NCI-H2196 treated with DMSO at 0.1 percent for 48 hours (cell line): ENCODE measurements around the gene POMZP3.
"Not testable (repeated sequence)": the region's sequence is repeated elsewhere in the genome, so short reads cannot be mapped to it uniquely, and the experiment has no call there.

Experiments used
- DNase-seq: peaks from one replicate; lab custom pipeline; 2025; ENCODE audit not compliant: unreplicated experiment; lab: John Stamatoyannopoulos, UW

Gene POMZP3

DNA sequence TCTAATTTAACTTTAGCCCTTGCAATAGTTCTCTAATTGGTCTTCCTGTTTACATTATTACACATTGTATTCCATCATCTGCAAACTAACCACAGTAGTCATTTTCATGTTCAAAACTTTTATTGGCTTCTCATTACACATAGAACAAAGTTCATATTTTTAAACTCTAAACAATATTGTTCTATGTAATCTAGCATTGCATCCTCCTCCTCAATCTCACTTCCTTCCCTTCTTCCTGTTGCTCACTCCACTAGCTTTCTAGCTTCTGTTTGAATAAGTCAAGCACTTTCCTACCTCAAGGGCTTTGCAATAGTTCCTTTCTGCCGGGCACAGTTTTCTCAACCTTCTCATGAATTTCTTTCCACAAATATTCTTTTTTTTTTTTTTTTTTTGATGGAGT lies 38.5 kb downstream of the POMZP3 start:
- DNase-seq = not testable (repeated sequence)

DNA sequence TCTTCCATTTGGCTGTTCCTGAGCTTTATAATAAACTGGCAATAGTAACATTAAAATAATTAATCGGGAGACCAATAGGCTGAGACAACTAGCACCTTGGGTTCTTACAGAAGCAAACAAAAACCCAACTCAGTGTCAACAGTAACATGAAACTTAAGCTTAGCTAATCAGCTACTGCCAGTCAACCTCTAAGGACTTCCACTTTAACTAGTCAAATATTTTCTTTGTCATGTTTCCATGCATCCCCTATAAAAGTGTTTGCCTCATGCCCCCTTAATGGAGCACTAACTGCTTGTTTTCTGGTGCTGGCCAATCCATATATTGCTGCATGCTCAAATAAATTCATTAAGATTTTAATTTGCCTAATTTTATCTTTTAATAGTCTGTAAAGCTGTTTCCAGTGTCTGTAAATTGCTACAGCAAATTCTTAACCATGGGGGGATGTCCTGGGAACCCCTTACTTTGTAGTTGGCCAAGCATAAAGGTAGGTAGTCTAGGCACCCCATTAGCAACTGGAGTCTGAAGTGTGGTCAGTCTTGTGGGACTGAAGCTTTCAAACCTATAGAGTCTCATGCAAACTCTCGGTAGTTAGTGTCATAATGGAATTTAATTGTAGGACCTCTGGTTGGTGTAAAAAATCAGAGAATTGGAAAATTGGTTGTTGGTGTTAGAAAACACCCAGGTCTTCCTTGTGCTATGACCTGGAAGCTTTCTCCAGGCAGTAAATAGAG lies 40.3 kb downstream of the POMZP3 start:
- not testable (repeated sequence) for DNase-seq

DNA sequence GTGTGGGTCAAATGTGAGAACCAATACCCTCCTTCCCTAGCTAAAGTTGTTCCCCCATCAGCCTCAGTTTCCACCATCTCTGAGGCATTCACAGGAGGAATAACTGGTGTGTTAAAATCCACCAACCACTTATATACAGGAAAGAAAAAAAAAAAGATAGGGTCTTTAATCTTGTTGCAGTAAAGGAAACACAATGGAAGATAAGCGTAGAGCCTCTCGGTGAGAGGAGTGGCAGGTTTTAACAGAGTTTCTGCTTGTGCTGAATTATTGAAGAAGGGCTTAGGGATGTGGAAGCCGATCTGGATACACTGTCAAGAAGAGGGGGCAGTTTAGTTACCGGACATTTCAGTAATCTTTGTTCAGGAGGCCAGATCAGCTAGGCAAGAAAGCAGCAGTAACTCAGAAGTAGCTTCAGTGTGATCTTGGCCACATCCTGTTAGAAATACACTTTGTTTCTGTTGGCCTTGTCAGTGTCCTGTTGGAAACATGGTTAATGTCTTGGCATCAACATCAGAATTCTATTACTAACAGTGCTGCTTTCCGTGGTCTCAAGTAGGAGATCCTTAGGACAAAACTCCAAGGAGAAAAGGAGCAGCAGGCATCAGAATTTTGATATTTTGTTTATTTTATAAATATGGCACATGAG lies 43.3 kb downstream of the POMZP3 start:
- DNase-seq = not testable (repeated sequence)

DNA sequence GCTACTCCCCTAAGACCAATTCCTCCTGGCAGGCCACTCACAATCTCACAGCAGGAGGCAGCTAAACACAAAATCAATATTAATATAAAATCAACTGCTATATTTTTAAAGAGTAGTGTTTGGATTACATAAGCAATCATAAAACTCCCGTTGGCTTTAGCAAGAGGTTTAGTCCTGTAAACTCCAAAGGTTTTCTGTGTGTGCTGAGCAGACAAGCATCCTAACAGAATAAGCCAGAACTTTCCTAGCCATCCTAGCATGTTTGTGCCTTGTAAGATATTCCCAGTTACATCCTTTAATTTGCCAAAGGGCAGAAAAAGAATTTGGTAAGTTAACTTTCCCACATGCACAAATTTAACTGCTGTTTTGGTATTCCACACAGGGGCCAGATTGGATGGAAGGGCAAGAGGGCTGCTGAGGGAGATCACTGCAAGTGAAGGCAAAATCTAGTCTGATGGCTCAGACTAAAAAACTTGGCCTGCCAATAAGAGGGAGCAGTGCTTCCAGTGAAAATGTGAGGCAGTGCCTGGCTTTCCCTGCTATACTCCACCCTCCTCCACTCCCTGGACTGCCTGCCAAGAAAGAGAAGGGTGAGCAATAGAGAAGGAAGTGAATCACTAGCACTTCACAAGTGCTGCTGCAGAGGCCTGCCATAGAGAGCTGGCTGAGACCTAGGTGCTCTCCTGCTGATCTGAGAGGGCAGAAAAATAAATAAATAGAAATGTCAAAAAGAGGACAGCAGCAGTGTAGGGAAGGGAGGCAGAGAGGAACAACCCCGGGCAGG lies 44.0 kb downstream of the POMZP3 start:
- peak; percentile 39 for DNase-seq

DNA sequence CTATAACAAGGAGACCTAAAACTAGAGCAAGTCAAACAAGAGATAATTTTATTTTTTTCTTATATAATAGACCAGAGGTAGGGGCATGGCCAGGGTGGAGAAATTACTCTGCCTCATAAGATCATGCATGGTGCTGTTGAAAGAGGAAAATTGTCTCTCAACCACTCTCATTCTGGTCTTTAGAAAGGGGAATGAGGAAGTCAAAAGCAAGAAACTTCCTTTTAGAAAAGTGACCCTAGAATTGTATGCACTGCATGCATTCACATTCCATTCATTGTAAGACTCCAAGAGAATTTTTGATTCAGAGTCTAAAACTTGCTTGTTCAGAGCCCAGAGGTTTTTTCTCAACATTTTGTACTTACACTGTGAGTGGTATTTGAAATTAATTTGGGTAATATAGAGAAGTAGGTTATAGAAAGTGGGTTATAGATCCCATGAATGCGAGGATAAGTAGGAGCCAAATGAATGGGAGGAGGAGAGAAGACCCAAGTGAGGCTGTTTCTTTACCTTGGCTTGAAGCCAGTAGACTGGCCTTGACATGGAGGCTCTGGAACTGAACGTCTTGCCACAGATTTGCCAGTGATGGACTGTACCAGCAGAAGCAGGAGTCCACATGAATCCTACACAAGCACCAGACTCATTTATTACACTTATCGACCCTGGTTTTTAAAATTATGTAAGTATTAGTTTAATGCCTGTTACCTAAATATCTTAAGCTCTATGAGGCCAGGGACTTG lies 51.0 kb downstream of the POMZP3 start:
- DNase-seq = not testable (repeated sequence)

DNA sequence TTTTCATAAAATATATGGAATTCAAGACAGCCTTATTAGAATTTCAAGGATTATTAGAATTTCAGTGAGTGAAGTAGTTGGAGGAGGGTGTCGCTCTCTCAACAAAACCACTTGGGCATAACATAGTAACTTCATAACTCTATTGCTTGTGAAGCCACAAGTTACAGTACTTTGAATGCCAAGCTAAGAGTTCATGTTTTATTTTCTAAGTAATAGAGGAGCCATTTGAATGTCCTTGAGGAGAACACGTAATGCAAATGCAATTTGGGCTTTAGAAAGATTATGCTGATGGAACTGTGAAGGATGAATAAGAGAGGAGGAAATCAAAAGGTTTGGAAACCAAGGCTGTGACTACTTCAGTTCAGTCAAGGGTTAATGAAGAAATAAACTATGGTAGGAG lies 51.6 kb downstream of the POMZP3 start:
- DNase-seq = not testable (repeated sequence)

DNA sequence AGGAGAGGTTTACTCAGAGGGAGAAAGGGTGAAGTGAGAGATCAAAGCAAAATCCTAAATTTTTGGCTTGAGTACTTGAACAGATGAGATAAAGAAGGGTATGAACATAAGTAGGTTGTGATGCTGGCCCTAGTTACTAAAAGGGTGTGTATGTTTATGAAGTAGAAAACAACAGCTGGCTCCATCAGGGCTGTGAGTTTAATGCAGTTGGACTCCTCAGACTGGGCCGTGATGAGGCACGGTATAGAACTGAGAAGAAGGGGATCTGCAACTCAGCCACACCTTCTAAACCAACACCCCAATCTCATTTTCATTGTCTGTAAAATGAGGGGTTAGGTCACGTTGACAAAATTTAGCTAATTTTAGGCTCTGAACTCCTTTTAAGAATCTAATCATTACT lies 54.8 kb downstream of the POMZP3 start:
- not testable (repeated sequence) for DNase-seq

DNA sequence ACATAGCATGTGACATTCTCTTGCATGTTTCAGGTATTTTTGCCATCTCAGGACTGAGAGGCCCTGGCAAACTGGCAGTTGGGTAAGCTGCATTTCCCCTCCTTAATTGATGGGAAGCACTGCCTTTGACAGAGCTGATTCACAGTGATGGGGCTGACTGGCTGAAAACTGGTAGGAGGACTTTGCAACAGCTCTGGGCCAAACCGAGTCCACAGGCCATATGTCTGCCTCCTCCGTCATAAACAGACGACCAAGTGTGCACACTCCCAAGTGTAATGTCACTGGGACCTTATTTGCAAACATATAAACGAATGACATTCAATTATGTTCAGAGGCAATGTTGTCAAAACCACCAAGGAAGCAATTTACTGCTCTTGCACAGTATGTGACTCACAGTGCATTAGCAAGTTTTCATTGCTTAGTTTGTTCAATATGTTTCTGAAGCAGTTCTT lies 56.7 kb downstream of the POMZP3 start:
- DNase-seq = not testable (repeated sequence)

DNA sequence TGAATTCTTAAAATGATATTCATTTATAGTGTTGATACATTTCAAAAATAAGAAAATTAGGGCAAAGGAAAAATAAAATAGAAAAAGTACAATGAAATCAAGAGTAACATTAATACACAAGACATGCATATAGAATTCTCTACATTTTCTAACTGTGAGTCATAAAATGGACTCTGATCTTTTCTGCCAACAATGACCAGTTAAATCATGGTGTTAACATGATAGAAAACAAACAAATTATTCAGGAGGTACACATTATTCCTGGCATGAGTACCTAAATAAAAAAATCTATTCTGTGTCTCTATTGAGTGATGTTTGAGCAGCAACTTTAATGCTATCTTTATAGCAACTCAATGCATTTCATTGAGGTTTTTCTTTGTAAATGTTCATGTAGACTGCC lies 58.3 kb downstream of the POMZP3 start:
- not testable (repeated sequence) for DNase-seq

DNA sequence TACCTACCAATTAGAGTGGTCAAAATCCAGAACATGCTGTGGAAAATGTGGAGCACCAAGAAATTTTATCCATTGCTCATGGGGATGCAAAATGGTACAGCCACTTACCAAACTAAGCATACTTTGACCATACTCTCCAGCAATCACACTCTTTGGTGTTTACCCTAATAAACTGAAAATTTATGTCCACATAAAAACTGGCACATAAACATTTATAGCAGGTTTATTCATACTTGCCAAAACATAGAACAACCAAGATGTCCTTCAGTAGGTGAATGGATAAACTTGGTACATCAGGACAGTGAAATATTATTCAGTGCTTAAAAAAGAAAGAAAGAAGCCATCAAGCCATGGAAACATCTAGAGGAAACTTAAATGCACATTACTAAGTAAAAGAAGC lies 59.3 kb downstream of the POMZP3 start:
- not testable (repeated sequence) for DNase-seq

DNA sequence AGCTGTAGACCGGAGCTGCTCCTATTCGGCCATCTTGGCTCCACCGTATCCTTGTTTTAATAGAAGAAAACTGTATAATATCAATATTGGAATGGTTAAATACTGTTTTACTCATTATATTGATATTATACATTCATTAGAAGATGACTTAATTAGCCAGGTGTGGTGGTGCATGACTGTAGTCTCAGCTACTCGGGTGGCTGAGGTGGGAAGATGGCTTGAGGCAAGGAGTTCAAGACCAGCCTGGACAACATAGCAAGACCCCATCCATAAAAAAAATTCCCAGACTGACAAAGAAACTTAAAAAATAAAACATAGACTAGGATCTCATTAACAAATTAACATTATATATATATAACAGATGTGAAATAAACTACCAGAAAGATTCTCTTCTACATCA lies 59.8 kb downstream of the POMZP3 start:
- DNase-seq = not testable (repeated sequence)

DNA sequence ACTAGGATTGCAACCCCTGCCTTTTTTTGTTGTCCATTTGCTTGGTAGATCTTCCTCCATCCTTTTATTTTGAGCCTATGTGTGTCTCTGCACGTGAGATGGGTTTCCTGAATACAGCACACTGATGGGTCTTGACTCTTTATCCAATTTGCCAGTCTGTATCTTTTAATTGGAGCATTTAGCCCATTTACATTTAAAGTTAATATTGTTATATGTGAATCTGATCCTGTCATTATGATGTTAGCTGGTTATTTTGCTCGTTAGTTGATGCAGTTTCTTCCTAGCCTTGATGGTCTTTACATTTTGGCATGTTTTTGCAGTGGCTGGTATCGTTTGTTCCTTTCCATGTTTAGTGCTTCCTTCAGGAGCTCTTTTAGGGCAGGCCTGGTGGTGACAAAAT lies 62.1 kb downstream of the POMZP3 start:
- DNase-seq = not testable (repeated sequence)

DNA sequence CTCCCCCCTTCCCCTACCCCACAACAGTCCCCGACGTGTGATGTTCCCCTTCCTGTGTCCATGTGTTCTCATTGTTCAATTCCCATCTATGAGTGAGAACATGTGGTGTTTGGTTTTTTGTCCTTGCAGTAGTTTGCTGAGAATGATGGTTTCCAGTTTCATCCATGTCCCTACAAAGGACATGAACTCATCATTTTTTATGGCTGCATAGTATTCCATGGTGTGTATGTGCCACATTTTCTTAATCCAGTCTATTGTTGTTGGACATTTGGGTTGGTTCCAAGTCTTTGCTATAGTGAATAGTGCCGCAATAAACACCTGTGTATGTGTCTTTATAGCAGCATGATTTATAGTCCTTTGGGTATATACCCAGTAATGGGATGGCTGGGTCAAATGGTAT lies 65.7 kb downstream of the POMZP3 start:
- not testable (repeated sequence) for DNase-seq

DNA sequence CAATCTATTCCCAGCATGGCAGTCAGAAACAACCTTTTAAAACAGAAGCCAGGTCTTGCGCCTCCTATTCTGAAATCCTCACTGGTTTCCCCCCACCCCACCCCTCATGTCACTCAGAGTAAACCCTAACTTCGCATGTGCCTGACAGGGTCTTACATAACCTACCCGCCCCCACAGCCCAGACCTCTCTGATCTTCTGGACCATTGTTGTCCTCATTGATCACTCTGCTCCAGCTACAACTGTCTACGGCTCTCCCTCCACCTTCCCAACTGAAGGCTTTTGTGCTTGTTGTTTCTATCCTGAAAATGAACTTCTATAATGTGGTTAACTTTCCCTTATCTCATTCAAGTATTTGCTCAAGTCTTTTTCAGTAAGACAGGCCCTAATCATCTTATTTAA lies 66.9 kb downstream of the POMZP3 start:
- not testable (repeated sequence) for DNase-seq
